ENCODE measurements around the gene SYT8.

DNA sequence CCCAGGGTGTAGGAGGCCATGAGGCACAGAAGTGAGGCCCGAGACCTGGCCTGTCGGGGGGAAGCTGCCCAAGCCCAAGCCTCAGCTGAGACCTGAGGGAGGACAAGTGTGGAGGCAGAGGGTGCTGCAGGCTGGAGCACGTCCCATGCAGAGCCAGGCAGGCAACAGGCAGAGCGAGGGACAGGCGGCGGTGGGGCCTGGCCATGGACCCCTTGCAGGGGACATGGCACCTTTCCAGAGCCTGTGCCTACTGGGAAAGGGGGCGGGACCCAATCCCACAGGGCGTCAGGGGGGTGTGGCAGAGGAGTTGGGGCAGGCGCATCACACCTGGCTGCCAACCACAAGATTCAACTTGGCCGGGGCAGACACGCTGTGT, 8.3 kb downstream of the SYT8 start:
- TF ChIP-seq, protein P1, sequence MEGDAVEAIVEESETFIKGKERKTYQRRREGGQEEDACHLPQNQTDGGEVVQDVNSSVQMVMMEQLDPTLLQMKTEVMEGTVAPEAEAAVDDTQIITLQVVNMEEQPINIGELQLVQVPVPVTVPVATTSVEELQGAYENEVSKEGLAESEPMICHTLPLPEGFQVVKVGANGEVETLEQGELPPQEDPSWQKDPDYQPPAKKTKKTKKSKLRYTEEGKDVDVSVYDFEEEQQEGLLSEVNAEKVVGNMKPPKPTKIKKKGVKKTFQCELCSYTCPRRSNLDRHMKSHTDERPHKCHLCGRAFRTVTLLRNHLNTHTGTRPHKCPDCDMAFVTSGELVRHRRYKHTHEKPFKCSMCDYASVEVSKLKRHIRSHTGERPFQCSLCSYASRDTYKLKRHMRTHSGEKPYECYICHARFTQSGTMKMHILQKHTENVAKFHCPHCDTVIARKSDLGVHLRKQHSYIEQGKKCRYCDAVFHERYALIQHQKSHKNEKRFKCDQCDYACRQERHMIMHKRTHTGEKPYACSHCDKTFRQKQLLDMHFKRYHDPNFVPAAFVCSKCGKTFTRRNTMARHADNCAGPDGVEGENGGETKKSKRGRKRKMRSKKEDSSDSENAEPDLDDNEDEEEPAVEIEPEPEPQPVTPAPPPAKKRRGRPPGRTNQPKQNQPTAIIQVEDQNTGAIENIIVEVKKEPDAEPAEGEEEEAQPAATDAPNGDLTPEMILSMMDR (IDR thresholded peaks at IDR 0.05; ENCODE audit: insufficient read depth, low read length) = no peak
- no peak for TF ChIP-seq POLR2AphosphoS5 (IDR thresholded peaks at IDR 0.05; ENCODE audit: low read depth)
- TF ChIP-seq, protein P2, sequence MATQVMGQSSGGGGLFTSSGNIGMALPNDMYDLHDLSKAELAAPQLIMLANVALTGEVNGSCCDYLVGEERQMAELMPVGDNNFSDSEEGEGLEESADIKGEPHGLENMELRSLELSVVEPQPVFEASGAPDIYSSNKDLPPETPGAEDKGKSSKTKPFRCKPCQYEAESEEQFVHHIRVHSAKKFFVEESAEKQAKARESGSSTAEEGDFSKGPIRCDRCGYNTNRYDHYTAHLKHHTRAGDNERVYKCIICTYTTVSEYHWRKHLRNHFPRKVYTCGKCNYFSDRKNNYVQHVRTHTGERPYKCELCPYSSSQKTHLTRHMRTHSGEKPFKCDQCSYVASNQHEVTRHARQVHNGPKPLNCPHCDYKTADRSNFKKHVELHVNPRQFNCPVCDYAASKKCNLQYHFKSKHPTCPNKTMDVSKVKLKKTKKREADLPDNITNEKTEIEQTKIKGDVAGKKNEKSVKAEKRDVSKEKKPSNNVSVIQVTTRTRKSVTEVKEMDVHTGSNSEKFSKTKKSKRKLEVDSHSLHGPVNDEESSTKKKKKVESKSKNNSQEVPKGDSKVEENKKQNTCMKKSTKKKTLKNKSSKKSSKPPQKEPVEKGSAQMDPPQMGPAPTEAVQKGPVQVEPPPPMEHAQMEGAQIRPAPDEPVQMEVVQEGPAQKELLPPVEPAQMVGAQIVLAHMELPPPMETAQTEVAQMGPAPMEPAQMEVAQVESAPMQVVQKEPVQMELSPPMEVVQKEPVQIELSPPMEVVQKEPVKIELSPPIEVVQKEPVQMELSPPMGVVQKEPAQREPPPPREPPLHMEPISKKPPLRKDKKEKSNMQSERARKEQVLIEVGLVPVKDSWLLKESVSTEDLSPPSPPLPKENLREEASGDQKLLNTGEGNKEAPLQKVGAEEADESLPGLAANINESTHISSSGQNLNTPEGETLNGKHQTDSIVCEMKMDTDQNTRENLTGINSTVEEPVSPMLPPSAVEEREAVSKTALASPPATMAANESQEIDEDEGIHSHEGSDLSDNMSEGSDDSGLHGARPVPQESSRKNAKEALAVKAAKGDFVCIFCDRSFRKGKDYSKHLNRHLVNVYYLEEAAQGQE (IDR thresholded peaks at IDR 0.05; ENCODE audit: insufficient replicate concordance, low read depth) = no peak
- TF ChIP-seq GABPA (IDR thresholded peaks at IDR 0.05; ENCODE audit: low read depth) = no peak

All from HL-60 (cell line).